GM18861 (cell line): Measurements from ENCODE around the gene CRP.
"Not testable (repeated sequence)": the region's sequence is repeated elsewhere in the genome, so short reads cannot be mapped to it uniquely, and the experiment has no call there.

Source experiments
- ATAC-seq: cut with Tn5 transposase; IDR thresholded peaks from one replicate; pipeline ENCODE4 v1.9.1; 2021; ENCODE audit not compliant: unreplicated experiment

CRP gene

GRCh38 chr1:159714529-159714928 lies at the start of gene CRP:
Gene CRP (minus strand): TSS chr1:159714589. CDS start chr1:159714485, 104 bp downstream.
- ATAC-seq: no peak

- ATAC-seq: no peak
Measured at GRCh38 chr1:159763686-159764085, 49.3 kb upstream of the CRP start.

GRCh38 chr1:159756397-159756796 lies 42.0 kb upstream of the CRP start:
- no peak for ATAC-seq

GRCh38 chr1:159755451-159756007 lies 41.1 kb upstream of the CRP start:
- ATAC-seq: no peak

GRCh38 chr1:159753386-159753785 lies 39.0 kb upstream of the CRP start:
- ATAC-seq: no peak

- ATAC-seq: no peak
Measured at GRCh38 chr1:159752135-159752580, 37.8 kb upstream of the CRP start.

GRCh38 chr1:159751031-159751430 lies 36.6 kb upstream of the CRP start:
- no peak for ATAC-seq

GRCh38 chr1:159750621-159751020 lies 36.2 kb upstream of the CRP start:
- ATAC-seq: no peak

GRCh38 chr1:159749630-159750029 lies 35.2 kb upstream of the CRP start:
- ATAC-seq: no peak

- ATAC-seq: no peak
Measured at GRCh38 chr1:159748370-159748769, 34.0 kb upstream of the CRP start.

- ATAC-seq: no peak
Measured at GRCh38 chr1:159746666-159747065, 32.3 kb upstream of the CRP start.

- ATAC-seq: no peak
Measured at GRCh38 chr1:159743651-159744410, 29.4 kb upstream of the CRP start.

- ATAC-seq: no peak
Measured at GRCh38 chr1:159737238-159737916, 23.0 kb upstream of the CRP start.

- not testable (repeated sequence) for ATAC-seq
Measured at GRCh38 chr1:159723188-159723587, 8.8 kb upstream of the CRP start.

GRCh38 chr1:159719990-159720389 lies 5.6 kb upstream of the CRP start:
- no peak for ATAC-seq

- no peak for ATAC-seq
Measured at GRCh38 chr1:159715855-159716254, 1.5 kb upstream of the CRP start.

- no peak for ATAC-seq
Measured at GRCh38 chr1:159712080-159712479, 2.3 kb downstream of the CRP start.

- no peak for ATAC-seq
Measured at GRCh38 chr1:159707472-159708260, 6.7 kb downstream of the CRP start.

- no peak for ATAC-seq
Measured at GRCh38 chr1:159705904-159706256, 8.5 kb downstream of the CRP start.

GRCh38 chr1:159705251-159705903 lies 9.0 kb downstream of the CRP start:
- ATAC-seq: no peak

GRCh38 chr1:159704481-159704880 lies 9.9 kb downstream of the CRP start:
- no peak for ATAC-seq
